Nephron (organoid): ENCODE measurements around the gene LDB3.

ENCODE experiments used
- H3K27ac Mint-ChIP-seq, 3 experiments: 2 replicates each; pipeline ENCODE4 v1.8.0; 2020; ENCODE audit warnings: mixed read lengths in 3 of 3, mild to moderate bottlenecking in 2 of 3, moderate library complexity in 1 of 3
- H3K27me3 Mint-ChIP-seq: 2 replicates; pipeline ENCODE4 v1.8.0; 2021; ENCODE audit warnings: low read depth, mild to moderate bottlenecking, moderate library complexity, mixed read lengths
- H3K36me3 Mint-ChIP-seq: 2 replicates; pipeline ENCODE4 v1.8.0; 2020; ENCODE audit warnings: low read depth, mixed read lengths
- H3K4me1 Mint-ChIP-seq: 2 replicates; pipeline ENCODE4 v1.8.0; 2020; ENCODE audit warnings: mixed read lengths
- H3K4me3 Mint-ChIP-seq, 3 experiments: 2 replicates each; pipeline ENCODE4 v1.8.0; 2020; ENCODE audit warnings: mild to moderate bottlenecking in 3 of 3, mixed read lengths in 3 of 3, moderate library complexity in 2 of 3
- H3K9me3 Mint-ChIP-seq: 2 replicates; pipeline ENCODE4 v1.8.0; 2020; ENCODE audit warnings: mixed read lengths
- TF ChIP-seq, protein P1 (sequence below), 3 experiments: fragments of 200-600 bp; sonication (generic); IDR thresholded peaks; one replicate each; pipeline ENCODE4 v1.5.0; 2021; ENCODE audit warnings: antibody characterized with exemption in 3 of 3; ENCODE audit not compliant: unreplicated experiment in 3 of 3

Gene LDB3

DNA sequence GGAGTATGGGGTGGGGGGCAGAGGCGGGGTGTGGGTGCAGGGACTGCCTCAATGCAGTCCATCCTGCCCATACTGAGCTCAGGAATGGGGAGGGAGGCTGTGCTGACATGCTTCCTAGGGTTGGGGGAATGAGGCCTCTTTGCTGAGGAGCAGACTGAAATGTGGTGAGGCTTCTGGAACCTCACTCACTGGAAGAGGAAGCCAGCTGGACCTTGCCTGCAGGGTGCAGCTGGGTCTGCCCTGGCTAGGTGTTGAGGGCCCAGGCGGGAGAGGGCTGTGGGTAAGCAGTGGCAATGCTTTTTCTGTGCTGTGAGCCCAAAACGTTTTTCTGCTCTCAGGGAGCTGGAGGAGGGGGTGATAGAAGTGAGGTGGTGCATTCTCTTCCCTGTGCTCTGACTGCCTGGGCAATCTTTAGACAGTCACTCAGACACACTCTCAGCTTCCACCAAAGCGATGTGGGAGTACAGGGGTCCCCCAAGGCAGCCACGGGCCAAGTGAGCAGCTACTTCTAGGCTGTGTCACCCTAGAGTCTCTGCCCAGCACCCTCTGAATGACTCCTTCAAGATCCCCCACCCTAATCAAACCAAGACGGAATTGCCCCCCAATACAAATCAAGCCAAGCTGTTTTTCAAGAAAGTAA, 47.0 kb downstream of the LDB3 start:
- Mint-ChIP-seq H3K36me3 (no peaks in the 10 kb centered on the region), H3K27ac (peak overlapping the region; percentile 7 to 29 (median 26)), H3K4me3 (no peak overlapping the region), H3K9me3 (no peaks in the 10 kb centered on the region), H3K4me1 (peaks cover 30% of the 10 kb centered on the region), H3K27me3 (peaks cover 6% of the 10 kb centered on the region)
- TF ChIP-seq, protein P1, sequence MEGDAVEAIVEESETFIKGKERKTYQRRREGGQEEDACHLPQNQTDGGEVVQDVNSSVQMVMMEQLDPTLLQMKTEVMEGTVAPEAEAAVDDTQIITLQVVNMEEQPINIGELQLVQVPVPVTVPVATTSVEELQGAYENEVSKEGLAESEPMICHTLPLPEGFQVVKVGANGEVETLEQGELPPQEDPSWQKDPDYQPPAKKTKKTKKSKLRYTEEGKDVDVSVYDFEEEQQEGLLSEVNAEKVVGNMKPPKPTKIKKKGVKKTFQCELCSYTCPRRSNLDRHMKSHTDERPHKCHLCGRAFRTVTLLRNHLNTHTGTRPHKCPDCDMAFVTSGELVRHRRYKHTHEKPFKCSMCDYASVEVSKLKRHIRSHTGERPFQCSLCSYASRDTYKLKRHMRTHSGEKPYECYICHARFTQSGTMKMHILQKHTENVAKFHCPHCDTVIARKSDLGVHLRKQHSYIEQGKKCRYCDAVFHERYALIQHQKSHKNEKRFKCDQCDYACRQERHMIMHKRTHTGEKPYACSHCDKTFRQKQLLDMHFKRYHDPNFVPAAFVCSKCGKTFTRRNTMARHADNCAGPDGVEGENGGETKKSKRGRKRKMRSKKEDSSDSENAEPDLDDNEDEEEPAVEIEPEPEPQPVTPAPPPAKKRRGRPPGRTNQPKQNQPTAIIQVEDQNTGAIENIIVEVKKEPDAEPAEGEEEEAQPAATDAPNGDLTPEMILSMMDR (IDR thresholded peaks at IDR 0.05; ENCODE audit: unreplicated experiment in 3 of 3), result no peak

DNA sequence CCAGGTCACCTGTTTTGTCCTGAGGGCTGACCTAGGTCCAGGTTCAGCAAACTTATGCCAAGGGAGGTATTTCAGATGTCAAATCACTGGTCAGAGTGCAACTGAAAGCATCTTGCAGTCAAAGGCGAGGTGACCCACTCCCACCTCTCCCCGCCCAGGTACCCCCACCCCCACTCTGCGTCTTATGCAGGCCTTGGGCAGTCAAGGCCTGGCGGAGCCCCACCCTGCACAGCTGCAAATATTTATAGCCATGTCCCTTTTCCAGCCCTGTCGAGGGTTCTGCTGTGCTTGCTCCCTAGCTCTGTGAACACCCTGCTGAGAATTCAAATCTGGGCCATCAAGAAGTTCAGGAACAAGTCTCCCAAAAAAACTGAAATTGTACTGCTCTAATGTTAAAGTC, 47.5 kb downstream of the LDB3 start:
- TF ChIP-seq, protein P1 (IDR thresholded peaks at IDR 0.05; ENCODE audit: unreplicated experiment in 3 of 3), result no peak
- H3K4me3 Mint-ChIP-seq, result no peak overlapping the region
- H3K36me3 Mint-ChIP-seq, result no peaks in the 10 kb centered on the region
- no peaks in the 10 kb centered on the region for H3K9me3 Mint-ChIP-seq
- peaks cover 25% of the 10 kb centered on the region for H3K4me1 Mint-ChIP-seq
- peak overlapping the region; percentile 7 to 54 (median 26) for H3K27ac Mint-ChIP-seq
- peaks cover 6% of the 10 kb centered on the region for H3K27me3 Mint-ChIP-seq

DNA sequence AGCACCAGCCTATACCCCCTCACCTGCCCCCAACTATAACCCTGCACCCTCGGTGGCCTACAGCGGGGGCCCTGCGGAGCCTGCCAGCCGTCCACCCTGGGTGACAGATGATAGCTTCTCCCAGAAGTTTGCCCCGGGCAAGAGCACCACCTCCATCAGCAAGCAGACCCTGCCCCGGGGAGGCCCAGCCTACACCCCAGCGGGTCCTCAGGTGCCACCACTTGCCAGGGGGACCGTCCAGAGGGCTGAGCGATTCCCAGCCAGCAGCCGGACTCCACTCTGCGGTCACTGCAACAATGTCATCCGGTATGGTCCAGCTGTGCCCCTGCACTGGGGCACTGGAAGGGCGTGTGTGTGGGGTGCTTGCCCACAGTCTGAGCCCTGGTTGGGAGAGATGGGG, 48.2 kb downstream of the LDB3 start:
- TF ChIP-seq, protein P1 (IDR thresholded peaks at IDR 0.05; ENCODE audit: unreplicated experiment in 3 of 3), result no peak
- Mint-ChIP-seq H3K27me3 (peaks cover 6% of the 10 kb centered on the region), H3K27ac (no peak overlapping the region), H3K36me3 (no peaks in the 10 kb centered on the region), H3K4me1 (peaks cover 23% of the 10 kb centered on the region), H3K9me3 (no peaks in the 10 kb centered on the region), H3K4me3 (no peak overlapping the region)

DNA sequence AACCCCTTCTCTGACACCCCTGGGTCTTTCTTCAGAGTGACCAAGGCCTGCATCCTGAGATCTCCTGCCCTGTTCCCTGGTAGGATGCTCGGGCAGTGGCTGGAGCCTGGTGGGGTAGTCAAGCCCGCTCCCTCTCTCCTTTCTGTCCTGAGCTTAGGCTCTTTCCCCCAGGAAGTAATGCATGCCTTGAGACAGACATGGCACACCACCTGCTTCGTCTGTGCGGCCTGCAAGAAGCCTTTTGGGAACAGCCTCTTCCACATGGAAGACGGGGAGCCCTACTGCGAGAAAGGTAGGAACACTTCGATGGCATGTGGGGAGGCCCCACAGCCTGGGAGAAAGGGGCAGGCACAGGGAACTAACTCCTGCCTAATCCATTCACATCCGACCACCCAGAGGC, 50.2 kb downstream of the LDB3 start:
- H3K4me3 Mint-ChIP-seq, result no peak overlapping the region
- H3K36me3 Mint-ChIP-seq, result no peaks in the 10 kb centered on the region
- H3K27ac Mint-ChIP-seq, result no peak overlapping the region
- no peaks in the 10 kb centered on the region for H3K9me3 Mint-ChIP-seq
- TF ChIP-seq, protein P1 (IDR thresholded peaks at IDR 0.05; ENCODE audit: unreplicated experiment in 3 of 3), result no peak
- H3K27me3 Mint-ChIP-seq, result peaks cover 6% of the 10 kb centered on the region
- H3K4me1 Mint-ChIP-seq, result peaks cover 19% of the 10 kb centered on the region

DNA sequence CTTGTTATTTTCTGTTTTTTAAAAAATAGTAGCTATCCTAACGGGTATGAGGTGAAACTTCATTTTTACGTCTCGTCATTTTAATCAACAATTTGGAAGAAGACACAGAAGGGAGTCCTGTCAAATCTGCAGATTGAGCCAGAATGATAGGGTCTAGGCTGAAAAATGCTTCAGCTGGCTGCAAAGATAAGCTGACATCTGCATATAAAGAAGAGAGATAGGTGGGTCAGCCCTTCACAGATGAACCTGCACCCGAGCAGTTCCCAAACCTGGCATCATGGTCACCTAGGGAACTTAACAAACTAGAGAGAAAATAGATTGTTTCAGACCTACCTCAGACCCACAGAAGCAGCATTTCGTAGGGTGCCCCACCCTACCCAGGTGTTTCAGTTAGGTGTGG, 52.9 kb downstream of the LDB3 start:
- H3K4me1 Mint-ChIP-seq, result no peaks in the 10 kb centered on the region
- H3K9me3 Mint-ChIP-seq, result no peaks in the 10 kb centered on the region
- TF ChIP-seq, protein P1 (IDR thresholded peaks at IDR 0.05; ENCODE audit: unreplicated experiment in 3 of 3), result no peak
- H3K27me3 Mint-ChIP-seq, result no peaks in the 10 kb centered on the region
- H3K36me3 Mint-ChIP-seq, result no peaks in the 10 kb centered on the region
- no peak overlapping the region for H3K27ac Mint-ChIP-seq
- H3K4me3 Mint-ChIP-seq, result no peak overlapping the region

DNA sequence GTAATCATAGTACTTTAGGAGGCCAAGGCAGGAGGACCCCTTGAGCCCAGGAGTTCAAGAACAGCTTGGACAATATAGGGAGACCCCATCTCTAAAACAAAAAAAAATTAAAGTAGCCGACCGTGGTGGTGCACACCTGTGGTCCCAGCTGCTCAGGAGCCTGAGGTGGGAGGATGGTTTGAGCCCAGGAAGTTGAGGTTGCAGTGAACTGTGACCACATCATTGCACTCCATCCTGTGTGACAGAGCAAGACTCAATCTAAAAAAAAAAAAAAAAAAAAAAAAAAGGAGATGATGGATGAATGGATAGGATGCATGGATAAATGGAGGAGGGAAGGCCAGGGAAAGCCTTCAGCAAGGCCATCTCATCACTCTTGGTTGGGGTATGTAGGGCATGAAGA, 54.7 kb downstream of the LDB3 start:
- Mint-ChIP-seq H3K27me3 (no peaks in the 10 kb centered on the region), H3K4me3 (no peak overlapping the region), H3K36me3 (peaks cover under 1% of the 10 kb centered on the region), H3K4me1 (peaks cover 4% of the 10 kb centered on the region), H3K27ac (no peak overlapping the region), H3K9me3 (no peaks in the 10 kb centered on the region)
- TF ChIP-seq, protein P1 (IDR thresholded peaks at IDR 0.05; ENCODE audit: unreplicated experiment in 3 of 3), result no peak
